ENCODE measurements around the gene CD200R1L.

DNA sequence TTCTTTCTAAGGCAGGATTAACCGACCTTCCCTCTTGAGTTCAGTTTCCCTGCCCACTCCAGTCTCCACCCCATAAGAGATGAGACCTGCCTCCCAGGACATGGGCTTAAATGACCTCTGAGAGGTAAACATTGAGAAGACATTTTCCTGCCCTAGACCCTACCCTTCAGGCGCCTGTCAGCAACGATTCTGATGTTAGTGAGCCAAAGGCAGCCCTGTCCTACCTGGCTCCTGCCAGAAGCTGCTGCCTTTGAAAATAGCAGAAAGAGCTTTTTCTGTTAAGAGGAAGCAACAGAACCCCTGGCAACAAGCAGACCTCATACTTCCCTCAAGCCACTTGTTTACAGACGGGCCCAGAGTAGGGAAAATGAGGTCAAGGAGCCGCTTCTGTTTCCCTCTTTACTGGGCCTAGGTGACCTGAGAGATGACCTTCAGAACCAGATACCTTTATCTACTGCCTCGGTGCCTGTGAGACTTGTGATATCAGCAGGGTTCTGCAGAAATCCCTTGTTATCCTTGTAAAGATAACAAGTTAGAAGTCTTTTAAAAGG, 52.0 kb downstream of the CD200R1L start:
- TF ChIP-seq, protein P1, sequence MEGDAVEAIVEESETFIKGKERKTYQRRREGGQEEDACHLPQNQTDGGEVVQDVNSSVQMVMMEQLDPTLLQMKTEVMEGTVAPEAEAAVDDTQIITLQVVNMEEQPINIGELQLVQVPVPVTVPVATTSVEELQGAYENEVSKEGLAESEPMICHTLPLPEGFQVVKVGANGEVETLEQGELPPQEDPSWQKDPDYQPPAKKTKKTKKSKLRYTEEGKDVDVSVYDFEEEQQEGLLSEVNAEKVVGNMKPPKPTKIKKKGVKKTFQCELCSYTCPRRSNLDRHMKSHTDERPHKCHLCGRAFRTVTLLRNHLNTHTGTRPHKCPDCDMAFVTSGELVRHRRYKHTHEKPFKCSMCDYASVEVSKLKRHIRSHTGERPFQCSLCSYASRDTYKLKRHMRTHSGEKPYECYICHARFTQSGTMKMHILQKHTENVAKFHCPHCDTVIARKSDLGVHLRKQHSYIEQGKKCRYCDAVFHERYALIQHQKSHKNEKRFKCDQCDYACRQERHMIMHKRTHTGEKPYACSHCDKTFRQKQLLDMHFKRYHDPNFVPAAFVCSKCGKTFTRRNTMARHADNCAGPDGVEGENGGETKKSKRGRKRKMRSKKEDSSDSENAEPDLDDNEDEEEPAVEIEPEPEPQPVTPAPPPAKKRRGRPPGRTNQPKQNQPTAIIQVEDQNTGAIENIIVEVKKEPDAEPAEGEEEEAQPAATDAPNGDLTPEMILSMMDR (IDR thresholded peaks at IDR 0.05), result no peak
- no peak for TF ChIP-seq POLR2AphosphoS5 (IDR thresholded peaks at IDR 0.05; ENCODE audit: low read depth, low read length)
- TF ChIP-seq SIN3A (IDR thresholded peaks at IDR 0.05; ENCODE audit: borderline replicate concordance, insufficient read depth, low read depth, low read length), result no peak
- TF ChIP-seq, protein P2, sequence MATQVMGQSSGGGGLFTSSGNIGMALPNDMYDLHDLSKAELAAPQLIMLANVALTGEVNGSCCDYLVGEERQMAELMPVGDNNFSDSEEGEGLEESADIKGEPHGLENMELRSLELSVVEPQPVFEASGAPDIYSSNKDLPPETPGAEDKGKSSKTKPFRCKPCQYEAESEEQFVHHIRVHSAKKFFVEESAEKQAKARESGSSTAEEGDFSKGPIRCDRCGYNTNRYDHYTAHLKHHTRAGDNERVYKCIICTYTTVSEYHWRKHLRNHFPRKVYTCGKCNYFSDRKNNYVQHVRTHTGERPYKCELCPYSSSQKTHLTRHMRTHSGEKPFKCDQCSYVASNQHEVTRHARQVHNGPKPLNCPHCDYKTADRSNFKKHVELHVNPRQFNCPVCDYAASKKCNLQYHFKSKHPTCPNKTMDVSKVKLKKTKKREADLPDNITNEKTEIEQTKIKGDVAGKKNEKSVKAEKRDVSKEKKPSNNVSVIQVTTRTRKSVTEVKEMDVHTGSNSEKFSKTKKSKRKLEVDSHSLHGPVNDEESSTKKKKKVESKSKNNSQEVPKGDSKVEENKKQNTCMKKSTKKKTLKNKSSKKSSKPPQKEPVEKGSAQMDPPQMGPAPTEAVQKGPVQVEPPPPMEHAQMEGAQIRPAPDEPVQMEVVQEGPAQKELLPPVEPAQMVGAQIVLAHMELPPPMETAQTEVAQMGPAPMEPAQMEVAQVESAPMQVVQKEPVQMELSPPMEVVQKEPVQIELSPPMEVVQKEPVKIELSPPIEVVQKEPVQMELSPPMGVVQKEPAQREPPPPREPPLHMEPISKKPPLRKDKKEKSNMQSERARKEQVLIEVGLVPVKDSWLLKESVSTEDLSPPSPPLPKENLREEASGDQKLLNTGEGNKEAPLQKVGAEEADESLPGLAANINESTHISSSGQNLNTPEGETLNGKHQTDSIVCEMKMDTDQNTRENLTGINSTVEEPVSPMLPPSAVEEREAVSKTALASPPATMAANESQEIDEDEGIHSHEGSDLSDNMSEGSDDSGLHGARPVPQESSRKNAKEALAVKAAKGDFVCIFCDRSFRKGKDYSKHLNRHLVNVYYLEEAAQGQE (IDR thresholded peaks at IDR 0.05; ENCODE audit: insufficient read depth in 1 of 2, low read depth in 2 of 2, low read length in 1 of 2), result no peak

Data from Panc1 (cell line).